ENCODE data around the gene CNTN4. TPM values are rescaled to one million over a fixed set of nuclear protein-coding genes. Genes with fewer than 3 reads are reported as not detected.

Gene CNTN4
- total RNA-seq, 1 experiment from 2014 or later = 1.6 TPM

- H3K4me1 Mint-ChIP-seq = peaks cover 32 to 36% of the 10 kb centered on the region in 2 experiments
- H3K4me1 ChIP-seq (ENCODE audit: insufficient read depth, low read length) = peaks cover 3% of the 10 kb centered on the region; the same call in 1 of the 2 replicates
- no peak overlapping the region for H4K5ac ChIP-seq (ENCODE audit: insufficient read length, low read depth, low read length)
- no peak overlapping the region for H2BK20ac ChIP-seq (ENCODE audit: low read depth, low read length, poor library complexity, severe bottlenecking)
- H3K23me2 ChIP-seq (ENCODE audit: insufficient read length, low read depth, low read length, poor library complexity, severe bottlenecking) = no peaks in the 10 kb centered on the region
- H3K4ac ChIP-seq (ENCODE audit: low read depth, low read length) = no peak overlapping the region
- H3T11ph ChIP-seq (ENCODE audit: low read length) = no peak overlapping the region
- no peak overlapping the region for H3K27ac Mint-ChIP-seq
- no peak overlapping the region for H3K4me3 Mint-ChIP-seq
- no peak overlapping the region for H3K23ac ChIP-seq (ENCODE audit: insufficient read length, low read depth, low read length)
- no peak overlapping the region for H3K18ac ChIP-seq (ENCODE audit: insufficient read length, low read depth, low read length)
- no peaks in the 10 kb centered on the region for H3K79me2 ChIP-seq (ENCODE audit: insufficient read depth, low read length)
- no peak overlapping the region for H2BK15ac ChIP-seq (ENCODE audit: low read depth, low read length)
- no peak overlapping the region for H2AK5ac ChIP-seq (ENCODE audit: insufficient read length, low read length)
- H3K27me3 Mint-ChIP-seq (ENCODE audit: low read depth) = no peaks in the 10 kb centered on the region
- H3K27me3 ChIP-seq (ENCODE audit: insufficient read depth, low read length) = no peaks in the 10 kb centered on the region
- no peak for TF ChIP-seq CTCF (conservative IDR thresholded peaks at IDR 0.05)
- H3K27ac ChIP-seq (ENCODE audit: insufficient read length, low read depth, low read length) = no peak overlapping the region
- H2BK12ac ChIP-seq (ENCODE audit: insufficient read length, low read depth, low read length) = no peak overlapping the region
- no peaks in the 10 kb centered on the region for H4K20me1 ChIP-seq (ENCODE audit: control insufficient read depth, insufficient read depth, insufficient read length)
- H3K14ac ChIP-seq (ENCODE audit: insufficient read depth, low read length) = no peak overlapping the region
- no peaks in the 10 kb centered on the region for H3K36me3 Mint-ChIP-seq (ENCODE audit: insufficient read depth in 1 of 3, low read depth in 3 of 3)
- H3K9me3 Mint-ChIP-seq = no peaks in the 10 kb centered on the region
- no peak overlapping the region for H2BK120ac ChIP-seq (ENCODE audit: low read depth, low read length, poor library complexity, severe bottlenecking)
- H3K4me2 ChIP-seq (ENCODE audit: insufficient read depth, insufficient read length, low read length) = no peak overlapping the region
- no peaks in the 10 kb centered on the region for H3K79me1 ChIP-seq (ENCODE audit: insufficient read depth, low read depth, low read length, poor library complexity, severe bottlenecking)
- no peak overlapping the region for H2AFZ ChIP-seq (ENCODE audit: low read length)
- H3K56ac ChIP-seq (ENCODE audit: insufficient read length, low read depth, low read length) = no peak overlapping the region
- WGBS (ENCODE audit: extremely low coverage, insufficient read length, low lambda C conversion rate) = no CpG with 5 or more reads among the region's 1 CpG
- H3K9me3 ChIP-seq (ENCODE audit: control insufficient read depth, low read depth, low read length) = no peaks in the 10 kb centered on the region
- no peak overlapping the region for H4K8ac ChIP-seq (replicated peaks; ENCODE audit: insufficient read length, low read depth, low read length)
- H3K9ac ChIP-seq (ENCODE audit: extremely low read depth, insufficient read length, low read length) = no peak overlapping the region
- H4K91ac ChIP-seq (ENCODE audit: insufficient read length, low read depth, low read length) = no peak overlapping the region
- no peak for DNase-seq
- H2BK5ac ChIP-seq (ENCODE audit: insufficient read length, low read length) = no peak overlapping the region
These were observed 562.4 kb downstream of the CNTN4 start for GRCh38 chr3:2661078-2661477.

Data from H9 (cell line).